Stimulated activated CD4-positive, alpha-beta T cell treated with anti-CD3 and anti-CD28 coated beads, Interleukin-2, amount 100 ng/mL, for 24 hours (primary cell): ENCODE data around the gene RARRES2.
"Not testable (repeated sequence)": the region's sequence is repeated elsewhere in the genome, so short reads cannot be mapped to it uniquely, and the experiment has no call there.

Source experiments
- DNase-seq, 2 donors: peaks; one replicate each; pipeline ENCODE4 v3.0.0-alpha.2; 2020

Gene RARRES2

DNA sequence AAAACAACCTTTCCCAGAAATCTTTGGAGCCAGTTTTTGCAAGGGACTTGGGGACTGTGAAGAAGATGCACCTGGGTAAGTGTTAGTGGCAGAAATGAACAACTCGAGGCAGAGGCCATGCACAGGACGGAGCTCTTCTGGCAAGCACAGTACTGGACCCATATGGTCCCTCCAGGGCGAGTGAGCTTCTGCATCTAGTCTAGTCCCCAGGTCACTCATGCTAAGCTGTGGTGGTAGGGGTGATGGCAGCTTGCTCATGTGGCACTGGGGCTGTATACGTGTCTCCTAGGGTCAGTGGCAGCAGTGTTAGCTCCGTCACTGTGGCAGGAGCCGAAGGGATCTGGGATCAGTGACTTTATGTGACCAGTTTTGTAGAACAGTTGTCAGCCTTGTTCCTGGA is 27.6 kb downstream of the RARRES2 start:
- DNase-seq = no peak

DNA sequence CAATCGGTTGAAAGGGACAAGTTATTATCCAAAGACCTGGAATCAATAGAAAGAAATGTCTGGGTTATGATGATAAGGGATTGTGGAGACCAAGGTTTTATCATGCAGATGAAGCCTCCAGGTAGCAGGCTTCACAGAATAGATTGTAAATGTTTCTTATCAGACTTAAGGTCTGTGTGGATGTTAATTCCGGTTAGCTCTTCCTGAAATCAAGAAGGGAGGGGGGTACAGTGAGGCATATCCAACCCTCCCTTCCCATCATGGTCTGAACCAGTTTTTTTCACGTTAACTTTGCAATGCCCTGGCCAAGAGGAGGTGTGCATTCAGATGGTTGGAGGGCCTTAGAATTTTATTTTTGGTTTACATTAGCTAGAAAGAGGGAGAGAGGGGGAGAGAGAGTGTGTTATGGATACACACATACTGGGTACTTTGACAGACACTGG is 28.0 kb downstream of the RARRES2 start:
- no peak for DNase-seq

DNA sequence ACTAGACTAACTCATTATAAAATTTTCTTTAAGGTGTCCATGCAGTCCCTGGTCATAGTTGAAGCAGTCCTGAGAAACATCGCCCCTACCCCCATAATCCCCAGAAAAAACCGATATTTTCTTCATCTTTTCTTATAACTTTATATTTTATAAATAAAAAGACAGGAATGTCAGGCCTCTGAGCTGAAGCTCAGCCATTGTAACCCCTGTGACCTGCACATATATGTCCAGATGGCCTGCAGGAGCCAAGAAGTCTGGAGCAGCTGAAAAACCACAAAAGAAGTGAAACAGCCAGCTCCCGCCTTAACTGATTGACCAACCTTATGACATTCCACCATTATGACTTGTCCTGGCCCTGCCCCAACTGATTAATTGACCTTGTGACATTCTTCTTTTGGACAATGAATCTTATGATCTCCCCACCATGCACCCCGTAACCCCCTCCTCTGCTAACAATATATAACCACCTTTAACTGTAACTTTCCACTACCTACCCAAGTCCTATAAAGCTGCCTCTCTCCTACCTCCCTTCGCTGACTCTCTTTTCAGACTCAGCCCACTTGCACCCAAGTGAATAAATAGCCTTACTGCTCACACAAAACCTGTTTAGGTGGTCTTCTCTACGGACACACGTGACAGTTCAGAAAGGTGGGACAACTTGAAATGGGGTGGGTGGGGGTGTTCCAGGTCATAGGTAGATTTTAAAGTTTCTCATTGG is 28.6 kb downstream of the RARRES2 start:
- DNase-seq = not testable (repeated sequence)

DNA sequence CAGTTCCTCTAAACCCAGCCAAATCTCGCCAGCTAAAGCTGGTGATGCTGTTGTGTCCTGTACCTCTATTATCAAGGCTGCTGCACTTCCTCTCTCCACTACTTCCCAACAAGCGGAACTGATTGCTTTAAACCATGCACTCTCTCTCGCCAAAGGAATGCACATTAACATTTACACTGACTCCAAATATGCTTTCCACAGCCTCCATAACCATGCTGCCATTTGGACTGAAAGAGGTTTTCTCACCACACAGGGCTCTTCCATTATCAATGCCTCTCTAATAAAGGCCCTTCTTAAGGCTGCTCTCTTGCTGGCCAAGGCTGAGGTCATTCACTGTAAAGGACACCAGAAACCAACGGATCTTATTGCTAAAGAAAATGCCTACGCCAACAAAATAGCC is 29.7 kb downstream of the RARRES2 start:
- no peak for DNase-seq

DNA sequence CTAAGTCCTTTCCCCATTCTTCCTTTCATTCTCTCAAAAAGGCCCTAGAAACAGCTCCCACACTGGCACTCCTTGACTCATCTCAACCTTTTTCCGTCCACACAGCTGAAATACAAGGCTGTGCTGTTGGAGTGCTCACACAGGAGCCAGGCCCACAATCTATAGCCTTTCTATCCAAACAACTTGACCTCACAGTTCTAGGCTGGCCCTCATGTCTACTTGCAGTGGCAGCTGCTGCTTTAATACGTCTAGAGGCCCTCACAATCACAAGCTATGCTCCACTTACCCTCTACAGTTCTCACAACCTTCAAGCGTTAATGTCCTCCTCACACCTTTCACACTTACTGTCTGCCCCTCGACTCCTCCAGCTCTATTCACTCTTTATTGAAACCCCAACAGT is 30.3 kb downstream of the RARRES2 start:
- no peak for DNase-seq

DNA sequence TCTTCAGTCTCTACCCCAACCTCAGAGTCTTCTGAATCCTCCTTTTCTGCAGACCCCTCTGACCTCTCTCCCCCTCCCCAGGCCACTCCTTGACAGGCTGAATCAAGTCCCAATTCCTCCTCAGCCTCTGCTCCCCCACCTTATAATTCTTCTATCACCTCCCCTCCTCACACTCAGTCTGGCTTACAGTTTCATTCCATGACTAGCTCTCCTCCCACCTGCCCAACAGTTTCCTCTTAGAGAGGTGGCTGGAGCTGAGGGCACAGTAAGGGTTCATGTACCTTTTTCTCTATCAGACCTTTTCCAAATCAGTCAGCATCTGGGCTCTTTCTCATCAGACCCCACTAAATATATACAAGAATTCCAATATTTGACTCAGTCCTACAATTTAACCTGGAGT is 32.9 kb downstream of the RARRES2 start:
- DNase-seq = no peak

DNA sequence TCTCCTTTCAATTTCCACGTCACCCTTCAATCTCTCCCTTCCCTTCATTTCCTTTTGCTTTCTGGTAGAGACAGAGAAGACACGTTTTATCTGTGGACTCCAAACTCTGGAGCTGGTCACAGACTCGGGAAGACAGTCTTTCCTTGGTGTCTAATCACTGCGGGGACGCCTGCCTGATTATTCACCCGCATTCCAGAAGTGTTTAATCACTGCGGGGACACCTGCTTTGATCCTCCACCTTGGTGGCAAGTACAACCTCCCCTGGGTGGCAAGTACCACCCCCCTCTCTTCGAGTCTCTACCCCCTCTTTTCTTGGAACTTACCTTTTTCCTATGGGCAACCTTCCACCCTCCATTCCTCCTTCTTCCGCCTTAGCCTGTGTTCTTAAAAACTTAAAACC is 33.5 kb downstream of the RARRES2 start:
- no peak for DNase-seq

DNA sequence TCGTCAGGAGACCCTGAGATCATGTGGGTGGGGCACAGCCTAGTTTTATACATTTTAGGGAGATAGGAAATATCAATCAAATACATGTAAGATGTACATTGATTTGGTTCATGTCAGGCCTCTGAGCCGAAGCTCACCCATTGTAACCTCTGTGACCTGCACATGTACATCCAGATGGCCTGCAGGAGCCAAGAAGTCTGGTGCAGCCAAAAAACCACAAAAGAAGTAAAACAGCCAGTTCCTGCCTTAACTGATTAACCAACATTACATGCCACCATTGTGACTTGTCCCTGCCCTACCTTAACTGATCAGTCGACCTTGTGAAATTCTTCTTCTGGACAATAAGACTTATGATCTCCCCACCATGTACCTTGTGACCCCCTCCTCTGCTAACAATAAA is 34.3 kb downstream of the RARRES2 start:
- no peak for DNase-seq

DNA sequence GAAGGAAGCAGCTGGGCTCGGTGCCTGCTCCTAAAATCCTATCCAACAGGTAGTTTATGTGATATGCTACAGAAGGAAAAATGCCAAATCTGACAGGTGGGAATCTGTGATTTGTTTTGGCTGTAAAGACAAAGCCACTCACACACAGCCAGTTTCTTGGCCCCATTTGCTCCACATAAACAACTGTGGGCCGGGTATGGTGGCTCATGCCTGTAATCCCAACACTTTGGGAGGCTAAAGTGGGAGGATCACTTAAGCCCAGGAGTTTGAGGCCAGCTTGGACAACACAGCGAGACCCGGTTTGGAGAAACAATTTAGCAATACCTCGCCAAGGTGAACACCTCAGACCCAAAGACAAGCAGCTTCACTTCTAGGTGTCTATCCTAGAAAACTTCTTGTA is 35.1 kb downstream of the RARRES2 start:
- not testable (repeated sequence) for DNase-seq

DNA sequence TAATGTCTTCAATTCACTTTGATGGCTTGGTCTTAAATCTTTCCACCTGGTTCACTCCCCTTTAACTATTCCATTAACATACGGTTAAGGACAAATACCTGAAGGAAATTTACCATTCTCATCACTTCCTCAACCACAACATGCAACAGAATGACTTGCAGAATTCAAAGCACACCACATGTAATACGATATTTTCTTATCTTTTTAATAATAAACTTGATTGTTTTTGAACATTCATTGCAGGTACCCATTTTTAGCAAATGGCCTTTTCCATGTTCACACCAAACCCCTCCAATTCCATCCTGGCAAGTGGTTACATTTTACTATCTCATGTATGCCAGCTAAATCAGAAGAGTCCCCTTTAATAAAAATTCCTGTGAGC is 35.5 kb downstream of the RARRES2 start:
- not testable (repeated sequence) for DNase-seq

DNA sequence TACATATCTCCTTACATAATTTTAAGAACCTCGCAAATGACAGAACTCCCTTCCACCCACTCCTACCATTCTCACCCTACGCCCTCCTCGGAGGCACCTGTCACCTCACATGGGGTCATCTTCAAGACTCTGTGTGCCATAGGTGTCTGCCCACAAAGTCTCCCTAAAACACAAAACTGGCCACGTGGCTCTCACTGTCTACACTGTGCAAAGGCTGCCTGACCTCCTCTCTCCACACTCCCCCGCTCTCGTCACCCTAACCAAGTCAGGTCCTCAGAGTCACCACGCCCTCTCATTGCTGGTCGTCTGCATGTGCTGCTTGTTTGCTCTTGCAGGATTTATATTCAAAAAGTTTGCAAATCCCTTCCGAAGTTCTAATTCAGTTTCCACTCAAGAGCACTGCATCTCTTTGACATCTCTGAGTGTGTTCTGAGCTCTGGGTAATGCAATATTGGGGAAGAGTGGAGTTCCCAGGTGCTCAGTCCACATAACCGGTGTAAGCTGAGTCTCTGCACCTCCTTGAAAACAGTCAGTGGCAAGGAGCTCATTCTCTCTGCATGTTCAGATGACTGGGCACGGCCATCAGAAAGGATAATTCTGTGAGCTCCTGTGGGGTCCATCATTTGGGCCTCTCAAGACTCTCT is 36.0 kb downstream of the RARRES2 start:
- not testable (repeated sequence) for DNase-seq

DNA sequence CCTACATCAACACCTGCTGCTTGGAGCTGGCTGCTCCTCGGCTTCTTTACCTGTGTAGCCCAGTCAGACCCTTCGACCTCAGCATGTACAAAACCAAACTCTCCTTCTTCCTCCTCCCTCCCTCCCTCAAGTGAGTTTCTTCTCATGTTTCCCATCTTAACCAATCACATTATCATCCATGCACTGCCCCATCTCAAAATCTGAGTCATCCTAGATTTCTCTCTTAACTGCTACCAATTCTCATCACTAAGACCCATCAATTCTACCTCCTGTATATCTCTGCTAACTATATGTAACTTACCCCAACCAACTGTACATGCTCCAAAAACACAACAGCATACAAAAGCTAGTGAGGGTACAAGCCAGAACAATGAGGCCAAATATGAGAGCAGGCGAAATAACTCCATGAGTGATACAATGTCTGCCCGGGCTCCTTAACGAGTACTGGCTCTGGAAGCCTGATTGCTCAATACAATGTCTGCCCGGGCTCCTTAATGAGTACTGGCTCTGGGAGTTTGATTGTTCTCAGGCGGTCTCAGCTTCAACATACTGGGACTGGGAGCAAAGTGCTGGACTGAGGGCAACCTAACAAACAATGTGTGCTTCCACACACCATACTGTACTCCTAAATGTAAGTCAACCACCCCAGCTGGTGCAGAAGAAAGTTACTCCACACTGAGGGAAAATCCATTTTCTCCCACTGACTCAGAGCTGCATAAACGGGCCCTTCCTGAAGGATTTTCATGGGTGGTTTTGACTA is 36.8 kb downstream of the RARRES2 start:
- DNase-seq = not testable (repeated sequence)

DNA sequence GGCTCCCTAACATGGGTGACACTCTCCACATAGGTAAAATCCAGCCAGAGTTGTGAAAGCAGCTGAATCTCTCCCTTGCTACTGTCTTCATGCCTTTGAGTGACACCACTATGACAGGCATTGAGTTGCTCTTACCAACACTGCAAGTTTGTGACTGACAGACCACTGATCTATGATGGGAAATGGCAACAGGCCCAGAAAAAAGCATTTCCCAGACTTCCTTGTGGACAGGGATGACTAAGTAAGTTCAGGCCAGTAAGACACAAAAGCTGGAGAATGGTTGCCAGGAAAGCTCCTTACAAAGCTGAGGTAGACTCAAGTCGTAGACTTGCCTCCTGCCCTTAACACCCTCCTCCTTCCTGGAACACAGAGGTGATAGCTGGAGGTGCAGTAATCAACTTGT is 38.5 kb downstream of the RARRES2 start:
- not testable (repeated sequence) for DNase-seq

DNA sequence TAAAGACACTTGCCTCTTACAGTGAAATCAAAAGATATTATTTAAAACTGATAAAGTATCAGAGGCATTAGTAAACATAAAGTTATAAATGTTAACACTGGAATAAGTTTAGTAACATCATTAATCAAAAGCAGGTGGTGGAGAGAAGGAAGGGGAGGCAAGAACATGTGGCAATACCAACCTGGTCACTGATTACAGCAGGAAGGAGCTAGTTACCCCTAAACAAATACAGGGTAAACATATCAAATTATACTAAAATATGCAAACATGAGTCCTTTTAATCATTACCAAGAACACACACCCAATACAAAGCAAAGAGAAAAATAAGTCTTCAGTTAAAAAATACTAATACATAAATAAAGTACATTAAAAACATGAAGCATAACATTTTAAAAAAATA is 43.5 kb downstream of the RARRES2 start:
- DNase-seq = not testable (repeated sequence)

DNA sequence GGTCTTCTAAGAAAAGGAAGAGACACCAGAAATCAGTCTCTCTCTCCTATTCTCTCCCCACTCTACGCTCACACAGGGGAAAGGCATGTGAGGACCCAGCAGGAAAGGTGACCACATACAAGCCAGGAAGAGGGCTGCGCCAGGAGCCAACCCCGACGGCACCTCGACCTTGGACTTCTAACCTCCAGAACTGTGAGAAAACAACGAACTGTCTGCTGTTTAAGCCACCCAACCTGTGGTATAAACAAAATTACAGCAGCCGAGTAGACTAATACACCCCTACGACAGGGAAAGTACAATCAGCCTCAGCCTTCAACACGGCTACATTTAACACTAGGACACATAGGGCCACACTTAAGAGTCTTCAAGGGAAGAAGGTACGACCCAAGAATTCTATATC is 44.6 kb downstream of the RARRES2 start:
- DNase-seq = not testable (repeated sequence)

DNA sequence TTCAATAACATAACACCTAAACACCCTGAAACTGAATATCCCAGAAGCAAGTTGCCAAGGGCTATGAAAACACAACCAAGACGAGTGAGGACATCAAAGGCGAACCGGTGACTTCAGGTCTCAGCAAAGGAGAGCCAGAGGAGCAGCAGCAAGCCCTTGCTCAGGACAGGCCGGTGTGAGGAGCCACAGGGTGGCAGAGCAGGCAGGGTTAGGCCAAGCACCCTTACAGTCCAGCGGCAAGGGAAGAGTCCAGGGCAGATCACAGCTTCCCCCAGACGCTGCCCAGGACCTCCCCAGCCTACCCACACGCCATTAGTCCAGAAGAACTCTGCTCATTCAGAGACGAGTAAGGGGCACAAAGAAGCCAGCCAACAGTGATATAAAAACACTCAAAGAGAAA is 45.8 kb downstream of the RARRES2 start:
- DNase-seq = not testable (repeated sequence)

DNA sequence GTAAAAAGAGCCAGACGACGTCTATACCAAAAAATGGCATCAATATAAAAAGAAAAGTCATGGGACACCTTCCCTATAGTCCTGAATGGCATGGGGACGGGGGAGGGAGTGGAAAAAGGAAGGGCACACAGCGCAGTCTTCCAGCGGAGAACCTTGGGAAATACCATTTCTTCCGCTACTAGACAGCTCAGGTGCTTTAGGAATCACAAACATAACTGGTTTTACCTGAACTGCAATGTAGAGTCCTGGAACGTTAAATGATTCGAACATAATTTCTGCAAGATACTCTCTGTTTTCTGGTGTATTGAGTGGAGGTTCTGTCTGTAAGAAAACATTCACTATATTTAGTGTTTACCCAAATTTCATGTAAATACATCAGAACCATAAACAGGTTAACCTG is 46.4 kb downstream of the RARRES2 start:
- not testable (repeated sequence) for DNase-seq

DNA sequence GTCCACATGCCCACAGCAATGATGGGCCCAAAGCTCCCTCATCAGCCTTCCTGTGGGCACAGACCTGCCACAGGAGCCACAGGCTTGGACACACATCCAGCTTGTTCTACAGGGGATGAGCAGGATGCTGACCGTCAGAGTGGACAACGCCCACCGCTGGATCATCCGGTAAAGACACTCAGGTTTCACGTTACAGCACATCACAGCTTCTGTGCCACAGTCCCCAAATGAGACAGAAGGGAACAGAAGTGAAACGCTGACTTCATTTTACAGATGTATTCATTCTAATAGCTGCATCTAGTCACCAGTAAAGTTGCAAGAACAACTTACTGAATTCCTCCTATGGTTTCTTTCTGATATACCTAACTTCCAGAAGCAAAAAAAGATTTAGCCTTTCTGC is 51.1 kb downstream of the RARRES2 start:
- DNase-seq = not testable (repeated sequence)

DNA sequence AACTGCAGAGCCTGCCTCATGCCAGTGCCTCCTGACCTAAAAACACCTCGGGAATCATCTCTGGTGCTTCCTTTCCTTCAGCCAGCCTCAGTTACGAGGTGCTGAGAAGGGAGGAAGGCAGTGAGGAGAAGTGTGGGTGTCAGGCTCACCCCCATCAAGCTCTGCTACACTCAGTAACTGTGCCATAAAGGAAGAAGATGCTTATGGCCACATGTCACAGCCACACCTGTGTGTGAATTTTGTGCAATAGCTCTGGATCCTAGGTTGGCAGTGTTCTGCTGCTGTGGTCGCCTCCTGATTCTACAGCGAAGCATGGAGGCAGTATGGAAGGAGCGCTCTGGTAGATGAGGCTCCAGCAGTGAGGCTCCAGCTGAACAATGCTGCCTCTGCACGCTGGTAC is 52.6 kb downstream of the RARRES2 start:
- DNase-seq = not testable (repeated sequence)
